Activated gamma-delta T cell treated with anti-CD3 and anti-CD28 coated beads, Interleukin-2, amount 50 U/mL, for 16 hours (primary cell): ENCODE data around the gene CALM1.
A peak's percentile ranks its signal among the peaks of the same experiment; 100 is the strongest.

Experiments
- DNase-seq: peaks from one replicate; pipeline ENCODE4 v3.0.0-alpha.2; 2020; ENCODE audit warnings: low read depth

Gene CALM1

DNA sequence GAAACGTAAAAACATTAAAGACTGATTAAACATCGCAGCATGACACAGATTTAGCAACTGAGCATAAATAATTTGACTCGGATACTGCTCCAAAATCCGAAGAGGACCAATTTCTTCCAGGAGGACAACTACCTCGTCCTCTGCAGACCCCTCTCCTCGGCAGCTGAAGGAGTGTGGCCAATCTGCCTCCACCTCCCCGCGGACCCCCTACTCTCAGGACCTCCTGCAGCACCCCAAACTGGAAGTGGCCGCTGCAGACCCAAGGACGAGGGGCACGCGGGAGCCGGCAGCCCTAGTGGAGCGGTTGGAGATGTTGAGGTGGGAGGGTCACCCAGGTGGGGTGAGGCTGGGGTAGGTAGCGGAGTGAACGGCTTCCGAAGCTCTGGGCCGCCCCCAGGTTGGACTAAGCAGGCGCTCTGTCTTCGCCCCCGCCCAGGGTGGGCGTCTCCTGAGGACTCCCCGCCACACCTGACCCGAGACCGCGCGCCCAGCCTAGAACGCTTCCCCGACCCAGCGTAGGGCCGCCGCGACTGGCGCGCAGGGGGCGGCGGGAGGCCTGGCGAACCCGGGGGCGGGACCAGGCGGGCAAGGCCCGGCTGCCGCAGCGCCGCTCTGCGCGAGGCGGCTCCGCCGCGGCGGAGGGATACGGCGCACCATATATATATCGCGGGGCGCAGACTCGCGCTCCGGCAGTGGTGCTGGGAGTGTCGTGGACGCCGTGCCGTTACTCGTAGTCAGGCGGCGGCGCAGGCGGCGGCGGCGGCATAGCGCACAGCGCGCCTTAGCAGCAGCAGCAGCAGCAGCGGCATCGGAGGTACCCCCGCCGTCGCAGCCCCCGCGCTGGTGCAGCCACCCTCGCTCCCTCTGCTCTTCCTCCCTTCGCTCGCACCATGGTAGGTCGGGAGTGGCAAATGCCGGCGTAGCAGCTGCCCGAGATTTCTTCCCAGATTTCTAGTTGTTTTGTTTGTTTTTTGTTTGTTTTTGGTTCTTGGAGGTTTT, at the start of gene CALM1:
CALM1 (plus strand) TSS at position 689 of the 999 bp plus-strand sequence; CDS start at position 891, 202 bp downstream.
- peak; percentile 96 for DNase-seq

DNA sequence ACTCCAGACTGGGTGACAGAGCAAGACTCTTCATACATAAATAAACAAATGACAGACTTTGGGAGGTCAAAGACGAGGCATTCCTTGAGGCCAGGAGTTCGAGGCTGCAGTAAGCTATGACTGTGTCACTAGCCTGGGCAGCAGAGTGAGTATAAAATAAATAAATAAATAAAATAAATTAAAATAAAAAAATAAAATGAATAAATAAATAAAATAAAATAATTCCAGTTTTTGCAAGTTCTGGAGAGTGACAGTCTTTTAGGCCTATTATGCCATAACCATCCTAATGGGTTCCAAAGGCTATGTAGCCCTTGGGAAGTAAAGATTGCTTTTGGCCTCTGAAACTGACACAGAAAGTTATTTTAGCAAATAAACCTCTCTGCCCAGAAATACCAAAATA, 48.6 kb upstream of the CALM1 start:
- DNase-seq = no peak

DNA sequence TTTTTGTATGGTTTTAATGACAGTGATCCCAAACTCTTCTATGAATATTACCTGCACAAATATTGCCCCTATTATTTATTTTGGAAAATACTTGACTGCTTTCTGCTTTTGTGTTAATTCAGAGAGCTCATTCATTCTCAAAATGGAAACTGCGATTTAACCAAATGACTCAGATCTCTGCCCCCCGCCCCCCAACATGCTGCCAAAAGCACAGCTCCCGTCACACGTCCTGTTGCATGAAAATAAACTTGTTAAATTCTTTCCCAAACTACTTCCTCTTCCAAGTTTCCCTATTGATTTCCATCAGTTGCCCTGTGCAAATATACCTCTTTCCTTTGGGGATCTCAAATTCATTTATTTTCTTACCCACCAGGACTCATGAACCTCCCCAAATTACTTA, 47.1 kb upstream of the CALM1 start:
- DNase-seq = no peak

DNA sequence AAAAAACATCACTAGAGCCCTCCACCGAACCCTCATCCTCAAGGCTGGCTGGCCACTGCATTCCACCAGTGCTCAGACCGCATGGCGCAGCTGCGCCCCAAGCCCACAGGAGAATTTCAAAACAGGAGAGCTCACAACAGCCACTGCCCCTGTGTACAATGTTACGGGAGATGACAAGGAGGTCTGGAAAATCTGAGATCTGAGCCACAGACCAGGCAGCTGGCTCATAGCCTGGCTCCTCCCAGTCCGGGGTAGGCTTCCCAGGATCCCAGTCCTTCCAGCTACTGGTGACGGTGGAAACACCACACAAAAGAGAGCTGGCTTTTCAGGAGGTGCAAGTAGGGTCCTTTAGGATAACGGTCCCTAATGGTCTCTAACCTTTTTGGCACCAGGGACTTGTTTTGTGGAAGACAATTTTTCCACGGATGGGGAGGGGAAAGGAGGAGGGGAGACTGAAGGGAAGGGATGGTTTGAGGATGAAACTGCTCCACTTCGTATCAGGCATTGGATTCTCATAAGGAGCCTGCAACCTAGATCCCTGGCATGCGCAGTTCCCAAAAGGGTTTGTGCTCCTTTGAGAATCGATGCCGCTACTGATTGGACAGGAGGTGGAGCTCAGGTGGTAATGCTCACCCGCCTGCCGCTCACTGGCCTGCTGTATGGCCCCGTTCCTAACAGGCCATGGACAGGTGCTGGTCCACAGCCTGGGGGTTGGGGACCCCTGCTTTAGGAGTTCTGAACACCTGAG, 42.1 kb upstream of the CALM1 start:
- DNase-seq = no peak

DNA sequence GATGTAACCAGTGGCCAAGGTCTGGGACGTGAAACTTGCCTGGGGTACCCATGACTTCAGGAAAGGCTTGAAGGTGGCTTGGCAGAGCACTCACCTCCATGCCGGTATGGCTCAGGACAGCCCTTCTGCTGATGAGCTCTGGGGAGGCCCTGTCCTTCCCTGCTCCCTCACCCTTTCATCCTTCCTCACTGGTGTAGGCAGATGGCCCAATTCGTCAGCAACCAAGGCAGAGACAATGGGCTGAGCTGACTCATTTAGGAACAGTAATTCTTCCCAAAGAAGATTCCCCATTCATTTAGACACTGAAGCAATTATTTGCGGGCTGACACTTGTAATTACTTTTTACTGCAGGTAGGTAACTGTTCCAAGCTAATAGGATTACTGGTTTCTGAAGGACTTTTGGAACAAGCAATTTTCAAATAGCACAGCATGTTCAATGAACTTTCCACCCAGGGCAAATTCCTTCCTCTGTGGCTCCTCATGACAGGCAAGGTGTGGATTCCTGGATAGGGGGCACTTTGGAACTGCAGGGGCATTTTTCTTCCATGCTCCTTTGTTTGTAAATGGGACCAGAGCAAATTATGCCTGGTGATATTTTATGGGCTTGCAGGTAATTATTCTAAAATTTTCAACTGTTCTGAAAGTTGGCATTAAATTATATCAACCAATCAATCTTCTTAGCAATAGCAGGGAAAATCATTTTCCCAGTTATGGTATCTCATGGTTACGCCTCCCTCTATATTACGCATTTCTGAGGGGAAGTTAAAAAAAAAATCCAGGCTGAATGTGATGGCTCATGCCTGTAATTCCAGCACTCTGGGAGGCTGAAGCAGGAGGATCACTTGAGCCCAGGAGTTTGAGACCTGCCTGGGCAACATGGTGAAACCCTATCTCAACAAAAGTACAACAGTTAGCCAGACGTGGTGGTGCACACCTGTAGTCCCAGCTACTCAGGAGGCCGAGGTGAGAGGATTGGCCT, 41.0 kb upstream of the CALM1 start:
- DNase-seq = no peak

DNA sequence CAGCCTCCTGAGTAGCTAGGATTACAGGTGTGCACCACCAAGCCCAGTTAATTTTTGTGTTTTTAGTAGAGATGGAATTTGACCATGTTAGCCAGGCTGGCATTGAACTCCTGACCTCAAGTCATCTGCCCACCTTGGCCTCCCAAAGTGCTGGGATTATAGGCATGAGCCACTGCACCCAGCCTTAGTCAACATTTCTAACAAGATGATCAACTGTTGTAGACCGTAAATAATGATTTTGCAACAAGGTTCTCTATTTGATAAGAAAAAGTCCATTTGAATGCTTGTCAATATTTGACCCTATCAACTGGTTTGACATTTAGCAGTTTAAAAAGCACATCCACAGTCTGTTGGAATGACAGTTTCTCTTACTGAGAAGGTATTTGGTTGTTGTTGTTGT, 39.9 kb upstream of the CALM1 start:
- no peak for DNase-seq

DNA sequence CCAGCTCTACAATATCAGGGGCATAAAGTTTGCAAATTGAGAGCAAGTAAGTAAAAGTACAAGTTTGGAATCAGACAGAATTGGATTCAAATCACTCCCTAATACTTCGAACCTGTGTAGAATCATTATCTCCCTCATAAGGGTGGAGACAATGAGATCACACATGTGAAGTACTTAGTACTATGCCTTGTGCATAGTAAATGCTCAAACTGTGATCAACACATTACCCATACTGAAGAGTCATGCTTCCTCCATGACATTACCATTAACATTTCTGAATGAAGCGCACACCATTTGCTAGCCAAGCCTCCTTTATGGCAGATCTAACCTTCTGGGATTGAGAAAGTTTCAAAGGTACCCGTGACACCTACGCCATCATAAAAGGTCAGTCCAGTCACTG, 38.5 kb upstream of the CALM1 start:
- DNase-seq = no peak

DNA sequence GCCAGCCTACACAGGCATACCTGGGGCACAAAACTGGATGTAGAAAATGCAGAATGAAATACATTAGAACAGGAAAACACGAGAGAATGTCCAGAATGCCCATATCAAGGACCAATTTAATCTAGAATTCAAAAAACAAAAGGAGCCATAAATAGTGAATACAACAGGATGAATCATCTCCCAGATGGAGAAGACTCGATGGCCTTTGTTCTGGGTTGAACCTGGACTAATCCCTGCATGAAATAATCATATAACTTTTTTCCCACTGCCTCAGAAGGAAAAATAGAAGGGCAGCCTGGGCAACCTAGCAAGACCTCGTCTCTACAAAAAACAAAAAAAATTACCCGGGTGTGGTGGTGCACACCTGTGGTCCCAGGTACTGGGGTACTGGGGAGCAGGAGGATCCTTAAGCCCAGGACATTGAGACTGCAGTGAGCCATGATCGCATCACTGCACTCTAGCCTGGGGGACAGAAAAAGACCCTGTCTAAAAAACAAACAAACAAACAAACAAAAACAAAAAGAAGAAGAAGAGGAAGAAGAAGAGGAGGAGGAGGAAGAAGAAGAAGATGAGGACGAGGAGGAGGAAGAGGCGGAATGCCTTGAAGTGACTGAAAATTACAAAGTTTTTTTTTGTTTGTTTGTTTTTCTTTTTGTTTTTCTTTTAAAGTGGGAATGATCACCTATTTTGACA, 34.8 kb upstream of the CALM1 start:
- DNase-seq = no peak

DNA sequence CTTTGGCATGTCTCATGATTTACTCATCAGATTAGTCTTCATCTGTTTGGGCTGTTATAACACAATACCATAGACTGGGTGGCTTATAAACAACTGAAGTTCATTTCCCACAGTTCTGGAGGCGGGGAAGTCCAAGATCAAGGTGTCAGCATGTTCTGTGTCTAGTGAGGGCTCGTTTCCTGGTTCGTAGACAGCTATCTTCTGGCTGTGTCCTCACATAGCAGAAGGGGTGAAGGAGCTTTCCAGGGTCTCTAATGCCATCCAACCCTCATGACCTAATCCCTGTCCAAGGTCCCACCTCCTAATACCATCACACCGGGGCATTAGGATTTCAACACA, 34.3 kb upstream of the CALM1 start:
- no peak for DNase-seq

DNA sequence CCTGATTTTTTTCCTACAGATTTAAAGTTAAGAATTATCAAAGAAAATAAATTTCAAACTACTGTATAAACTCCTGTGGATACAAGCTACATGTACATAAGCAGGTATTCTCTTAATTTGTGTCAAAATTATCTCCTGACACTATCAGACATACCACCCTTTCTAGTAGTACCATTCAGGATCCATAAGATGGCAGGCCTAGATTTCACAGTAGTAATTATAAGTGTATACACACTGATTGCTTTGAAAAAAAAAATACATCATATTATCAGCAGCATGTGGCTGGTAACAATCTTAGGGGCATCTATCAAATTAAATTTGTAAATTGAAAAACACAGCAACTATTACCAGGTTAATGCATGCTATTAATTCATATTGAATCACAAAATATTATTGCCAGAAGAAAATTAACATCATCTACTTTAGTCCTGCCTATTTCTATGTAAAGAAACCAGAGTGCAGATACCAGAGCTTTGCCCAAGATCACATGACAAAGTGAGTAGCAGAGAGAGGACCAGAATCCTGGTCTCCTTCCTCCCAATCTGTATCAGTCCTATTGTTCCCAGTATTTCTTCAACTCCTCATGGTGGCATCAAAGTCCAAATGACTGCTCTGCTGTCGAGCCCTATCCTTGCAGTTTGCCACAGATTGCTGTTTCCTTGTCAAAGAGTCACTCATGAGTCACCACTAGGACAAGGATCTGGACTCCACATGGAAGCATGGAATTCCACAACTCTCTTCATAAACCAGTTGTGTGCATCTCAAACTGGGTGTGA, 27.7 kb upstream of the CALM1 start:
- no peak for DNase-seq

DNA sequence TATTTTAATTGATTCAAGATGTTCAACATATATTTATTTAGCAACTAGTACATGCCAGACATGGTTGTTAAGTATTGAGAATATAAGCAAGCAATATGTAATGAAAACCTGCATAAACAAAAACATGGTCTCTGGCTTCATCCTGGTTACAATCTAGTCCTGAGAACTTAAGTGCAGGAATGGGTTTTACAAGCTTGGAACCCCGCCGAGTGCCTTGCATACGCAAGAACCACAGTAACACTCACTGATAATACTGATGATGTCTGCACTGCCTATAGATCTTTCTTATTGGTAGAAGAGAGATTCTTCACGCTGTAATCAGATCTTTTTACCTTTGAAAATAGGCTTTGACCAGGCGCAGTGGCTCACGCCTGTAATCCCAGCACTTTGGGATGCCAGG, 22.9 kb upstream of the CALM1 start:
- DNase-seq = no peak

DNA sequence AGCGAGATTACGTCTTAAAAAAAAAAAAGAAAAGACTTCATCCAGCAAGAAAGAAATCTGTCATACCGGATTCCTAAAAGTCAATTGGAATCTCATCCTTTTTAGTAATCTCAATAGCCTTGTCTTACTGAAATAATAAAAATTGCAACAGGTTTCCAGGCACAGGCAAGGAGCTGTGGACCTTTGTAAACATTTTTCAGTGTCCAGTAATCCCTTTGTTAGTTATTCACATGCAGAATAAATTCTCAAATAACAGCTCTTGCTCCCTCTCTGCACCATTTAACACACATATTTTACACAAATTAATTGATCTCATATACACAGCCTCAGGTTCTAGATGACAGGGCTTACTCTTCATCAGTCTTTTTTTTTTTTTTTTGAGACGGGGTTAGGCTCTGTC, 22.0 kb upstream of the CALM1 start:
- no peak for DNase-seq

DNA sequence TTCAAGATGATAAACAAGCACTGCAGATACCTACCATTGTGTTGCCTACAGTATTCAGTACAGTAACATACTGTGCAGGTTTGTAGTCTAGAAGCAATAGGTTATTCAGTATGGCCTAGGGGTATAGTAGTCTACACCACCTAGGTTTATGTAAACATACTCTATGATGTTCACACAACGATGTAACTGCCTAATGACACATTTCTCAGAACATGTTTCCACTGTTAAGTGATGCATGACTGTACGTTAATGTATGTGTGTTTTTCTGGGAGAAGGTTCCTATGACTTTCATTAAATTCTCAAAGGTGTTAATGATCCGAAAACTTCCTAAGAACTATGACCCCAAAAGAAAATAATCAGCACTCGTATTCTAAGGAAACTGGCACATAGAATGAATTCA, 20.9 kb upstream of the CALM1 start:
- DNase-seq = no peak

DNA sequence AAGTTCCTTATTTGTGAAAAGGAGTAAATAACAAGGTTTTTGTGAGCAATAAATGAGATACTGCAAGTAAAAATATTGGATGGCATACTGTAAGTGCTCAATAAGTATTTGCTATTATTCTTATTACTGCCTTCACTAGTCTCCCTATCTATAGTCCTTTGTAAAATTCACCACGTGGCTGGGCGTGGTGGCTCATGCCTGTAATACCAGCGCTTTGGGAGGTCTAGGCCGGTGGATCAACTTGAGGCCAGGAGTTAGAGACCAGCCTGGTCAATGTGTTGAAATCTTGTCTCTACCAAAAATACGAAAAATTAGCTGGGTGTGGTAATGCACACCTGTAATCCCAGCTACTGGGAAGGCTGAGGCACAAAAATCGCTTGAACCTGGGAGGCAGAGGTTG, 18.6 kb upstream of the CALM1 start:
- no peak for DNase-seq

DNA sequence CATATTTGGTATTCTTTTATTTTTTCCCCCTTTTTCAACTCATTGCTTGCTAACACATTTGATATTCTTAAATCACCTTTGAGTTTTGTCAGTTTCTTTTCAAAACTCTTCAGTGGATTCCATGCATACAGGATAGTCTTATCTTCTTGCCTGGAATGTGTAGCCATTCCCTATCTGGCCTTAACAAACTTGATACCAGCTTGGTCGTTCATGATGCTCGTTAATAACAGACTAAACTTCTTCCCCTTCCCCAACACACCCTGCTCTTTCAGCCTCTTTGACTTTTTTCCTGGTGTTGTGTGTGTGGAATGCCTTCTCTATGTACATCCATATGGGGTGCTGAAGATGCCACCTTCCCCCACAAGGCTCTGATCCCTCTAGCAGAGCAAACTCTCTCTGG, 17.7 kb upstream of the CALM1 start:
- DNase-seq = no peak

DNA sequence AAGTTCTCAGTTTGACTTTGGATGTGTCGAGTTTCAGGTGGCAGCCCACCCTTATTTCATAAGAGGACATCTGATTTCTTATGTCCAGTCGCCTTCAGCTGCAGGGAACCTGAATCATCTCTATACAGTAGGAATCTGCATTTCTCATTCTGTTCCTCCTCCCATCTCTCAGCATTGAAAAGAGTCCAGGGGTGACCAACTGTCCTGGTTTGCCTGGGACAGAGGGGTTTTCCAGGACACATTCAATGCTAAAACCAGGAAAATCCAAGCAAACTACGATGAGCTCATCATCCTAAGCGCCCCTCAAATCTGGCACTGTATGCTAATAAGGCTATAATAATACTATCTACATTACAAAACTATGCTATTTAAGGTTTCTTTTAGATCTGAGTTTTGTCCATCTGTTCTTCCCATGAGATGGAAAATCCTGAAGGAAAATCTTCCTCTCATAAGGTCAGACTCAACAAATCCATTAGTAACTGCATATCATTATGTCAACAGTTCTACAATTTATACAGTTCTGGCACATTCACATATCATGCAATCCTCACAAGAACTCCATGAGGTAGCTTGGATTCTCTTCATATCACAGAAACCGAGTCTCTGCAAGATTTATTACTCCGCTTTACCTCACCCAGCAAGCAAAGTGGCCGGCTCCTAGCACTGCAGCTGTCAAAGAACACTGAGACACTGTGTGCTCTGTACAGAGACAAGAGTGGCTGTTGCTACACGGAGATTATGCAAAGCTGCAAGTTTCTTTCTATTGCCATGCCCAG, 15.6 kb upstream of the CALM1 start:
- DNase-seq = no peak

DNA sequence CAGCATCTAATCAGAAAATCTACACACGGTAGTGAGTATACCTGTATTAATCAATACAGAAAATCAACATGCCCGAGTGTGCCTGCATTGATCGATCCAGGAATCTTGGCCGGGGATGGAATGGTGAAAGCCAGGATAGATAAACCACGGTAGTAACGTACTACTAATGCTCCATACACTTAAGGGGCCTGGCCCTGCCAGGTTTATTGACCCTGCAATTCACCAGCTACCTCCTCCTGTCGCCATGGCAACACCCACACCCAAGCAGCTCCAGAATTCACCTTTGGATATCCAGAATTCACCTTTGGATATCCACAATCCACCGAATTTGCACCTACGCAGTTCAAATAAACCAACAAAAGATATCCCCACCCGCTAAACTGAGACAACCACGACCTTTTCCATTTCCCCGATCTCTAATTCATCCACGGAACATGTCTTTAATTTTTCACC, 14.8 kb upstream of the CALM1 start:
- DNase-seq = no peak

DNA sequence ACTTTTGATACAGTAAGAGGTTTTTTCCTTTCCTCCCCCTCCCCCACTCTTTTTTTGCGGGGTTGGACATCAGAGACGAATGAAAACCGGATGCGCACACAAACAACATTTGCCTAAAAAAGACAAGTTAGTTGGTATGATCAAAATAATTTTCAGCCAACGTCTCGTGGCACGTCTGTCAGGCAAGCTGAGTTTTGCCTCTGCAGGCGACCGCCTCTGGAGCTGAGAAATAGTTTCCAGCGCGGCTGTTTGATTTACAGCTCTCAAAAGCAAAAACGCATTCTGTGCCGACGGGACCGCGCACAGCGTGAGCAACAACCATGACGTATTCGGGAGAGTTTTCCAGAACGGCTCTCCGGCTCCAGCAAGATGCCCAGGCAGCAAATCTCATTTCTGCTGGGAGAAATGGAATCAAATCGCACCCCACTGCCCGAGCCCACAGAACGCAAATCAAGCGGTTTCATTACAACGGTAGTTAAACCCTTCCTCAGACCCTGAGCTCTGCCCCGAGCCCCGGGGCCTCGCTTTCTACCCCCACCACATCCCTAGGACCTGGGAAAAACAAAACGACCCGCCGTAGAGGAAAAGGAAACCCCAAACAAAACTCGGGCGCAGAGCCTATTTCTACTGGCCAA, 14.2 kb upstream of the CALM1 start:
- peak; percentile 56 for DNase-seq

DNA sequence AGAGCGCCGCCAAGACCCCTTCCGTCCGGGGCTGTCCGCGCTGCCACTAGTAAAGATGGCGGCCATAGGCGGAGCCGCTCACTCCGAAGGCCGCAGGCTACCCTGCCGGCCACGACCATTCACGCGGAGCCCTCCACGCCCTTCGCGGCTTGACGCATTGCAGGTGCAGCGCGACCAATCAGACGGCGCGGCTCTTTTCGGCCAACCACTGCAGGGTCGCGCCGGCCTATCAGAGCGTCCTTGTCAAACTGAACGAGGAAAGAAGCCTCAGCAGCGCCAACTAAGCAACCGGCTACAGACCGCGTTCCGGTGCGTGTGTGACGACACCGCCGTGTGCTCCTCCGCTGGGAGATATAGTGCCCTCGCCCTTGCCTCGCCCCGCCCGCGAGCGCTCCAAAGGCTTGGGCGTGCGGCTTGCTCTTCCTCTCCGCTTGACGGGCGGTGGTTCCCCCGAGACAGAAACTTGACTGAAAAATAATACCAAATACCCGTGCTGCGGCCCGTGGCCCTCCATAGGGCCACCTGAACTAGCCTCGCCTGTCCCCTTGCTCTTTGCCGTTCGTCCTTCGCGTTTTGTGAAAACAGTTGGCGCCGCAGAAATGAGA, 13.6 kb upstream of the CALM1 start:
- peak; percentile 95 for DNase-seq
